NCI-H2107 (cell line): ENCODE measurements around the gene PRND.
"Not testable (repeated sequence)": the region's sequence is repeated elsewhere in the genome, so short reads cannot be mapped to it uniquely, and the experiment has no call there.

Experiments
- DNase-seq: peaks from one replicate; lab custom pipeline; 2025; lab: John Stamatoyannopoulos, UW

Gene PRND

GRCh38 chr20:4708856-4709255, 12.9 kb upstream of the PRND start:
- no peak for DNase-seq

- no peak for DNase-seq
Observed at GRCh38 chr20:4709261-4710105, 12.2 kb upstream of the PRND start.

- no peak for DNase-seq
Observed at GRCh38 chr20:4710106-4710475, 11.6 kb upstream of the PRND start.

- DNase-seq: no peak
Observed at GRCh38 chr20:4711511-4711910, 10.2 kb upstream of the PRND start.

GRCh38 chr20:4713401-4713800, 8.3 kb upstream of the PRND start:
- no peak for DNase-seq

GRCh38 chr20:4714818-4715217, 6.9 kb upstream of the PRND start:
- no peak for DNase-seq

- no peak for DNase-seq
Observed at GRCh38 chr20:4717816-4718570, 3.7 kb upstream of the PRND start.

GRCh38 chr20:4719190-4719589, 2.5 kb upstream of the PRND start:
- DNase-seq: no peak

GRCh38 chr20:4720041-4720976, 1.4 kb upstream of the PRND start:
- peak; percentile 6 for DNase-seq

- DNase-seq: no peak
Observed at GRCh38 chr20:4720977-4721349, 746 bp upstream of the PRND start.

GRCh38 chr20:4722571-4722970, 862 bp downstream of the PRND start:
- DNase-seq: no peak

- DNase-seq: no peak
Observed at GRCh38 chr20:4722993-4723392, 1.3 kb downstream of the PRND start.

- not testable (repeated sequence) for DNase-seq
Observed at GRCh38 chr20:4723553-4723952, 1.8 kb downstream of the PRND start.

GRCh38 chr20:4724459-4725262, 3.0 kb downstream of the PRND start:
- DNase-seq: no peak

- DNase-seq: no peak
Observed at GRCh38 chr20:4725263-4725550, 3.5 kb downstream of the PRND start.

GRCh38 chr20:4726710-4727397, 5.1 kb downstream of the PRND start:
- DNase-seq: no peak

- no peak for DNase-seq
Observed at GRCh38 chr20:4728120-4728760, 6.5 kb downstream of the PRND start.

- DNase-seq: no peak
Observed at GRCh38 chr20:4729265-4729664, 7.6 kb downstream of the PRND start.

- no peak for DNase-seq
Observed at GRCh38 chr20:4730780-4731179, 9.1 kb downstream of the PRND start.

- no peak for DNase-seq
Observed at GRCh38 chr20:4736875-4737274, 15.2 kb downstream of the PRND start.
